ENCODE results near the gene KCNMA1.

DNA sequence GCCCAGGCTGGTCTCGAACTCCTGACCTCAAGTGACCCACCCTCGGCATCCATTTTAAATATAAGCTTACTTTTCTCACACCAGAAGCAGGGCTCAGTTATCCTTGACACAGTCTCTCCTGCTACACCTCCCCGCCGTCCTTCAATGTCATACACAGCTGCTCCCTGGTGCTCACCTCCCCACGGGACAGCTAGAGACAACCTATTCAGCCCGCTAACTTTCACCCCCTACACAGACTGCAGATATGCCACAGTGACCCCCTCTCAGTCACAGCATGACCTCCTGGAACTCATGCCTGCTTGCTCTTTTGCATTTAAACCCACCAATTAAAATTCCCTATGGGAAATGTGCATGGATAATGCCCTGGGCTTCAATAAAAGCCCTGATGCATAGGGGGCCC is 44.2 kb upstream of the KCNMA1 start:
- no peak for TF ChIP-seq POLR2A (IDR thresholded peaks at IDR 0.05)
- TF ChIP-seq, protein P1, sequence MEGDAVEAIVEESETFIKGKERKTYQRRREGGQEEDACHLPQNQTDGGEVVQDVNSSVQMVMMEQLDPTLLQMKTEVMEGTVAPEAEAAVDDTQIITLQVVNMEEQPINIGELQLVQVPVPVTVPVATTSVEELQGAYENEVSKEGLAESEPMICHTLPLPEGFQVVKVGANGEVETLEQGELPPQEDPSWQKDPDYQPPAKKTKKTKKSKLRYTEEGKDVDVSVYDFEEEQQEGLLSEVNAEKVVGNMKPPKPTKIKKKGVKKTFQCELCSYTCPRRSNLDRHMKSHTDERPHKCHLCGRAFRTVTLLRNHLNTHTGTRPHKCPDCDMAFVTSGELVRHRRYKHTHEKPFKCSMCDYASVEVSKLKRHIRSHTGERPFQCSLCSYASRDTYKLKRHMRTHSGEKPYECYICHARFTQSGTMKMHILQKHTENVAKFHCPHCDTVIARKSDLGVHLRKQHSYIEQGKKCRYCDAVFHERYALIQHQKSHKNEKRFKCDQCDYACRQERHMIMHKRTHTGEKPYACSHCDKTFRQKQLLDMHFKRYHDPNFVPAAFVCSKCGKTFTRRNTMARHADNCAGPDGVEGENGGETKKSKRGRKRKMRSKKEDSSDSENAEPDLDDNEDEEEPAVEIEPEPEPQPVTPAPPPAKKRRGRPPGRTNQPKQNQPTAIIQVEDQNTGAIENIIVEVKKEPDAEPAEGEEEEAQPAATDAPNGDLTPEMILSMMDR (IDR thresholded peaks at IDR 0.05) = no peak
